ENCODE measurements around the gene NIPAL3.
A peak's percentile ranks its signal among the peaks of the same experiment; 100 is the strongest.

Gene NIPAL3

GRCh38 chr1:24380508-24380907 is 35.1 kb upstream of the NIPAL3 start:
- WGBS (ENCODE audit: extremely low coverage, insufficient coverage, insufficient read length), result no CpG with 5 or more reads among the region's 5 CpGs
- H3K27ac ChIP-seq (ENCODE audit: low read depth, low read length), result no peak overlapping the region

GRCh38 chr1:24381256-24381655 is 34.3 kb upstream of the NIPAL3 start:
- H3K9ac ChIP-seq (ENCODE audit: low read length), result no peak overlapping the region
- no CpG with 5 or more reads among the region's 2 CpGs for WGBS (ENCODE audit: extremely low coverage, insufficient coverage, insufficient read length)
- H2BK120ac ChIP-seq (ENCODE audit: insufficient read depth, low read length, poor library complexity), result no peak overlapping the region

More at GRCh38 chr1:24380508-24380907, 35.1 kb upstream of the NIPAL3 start:
- Histone ChIP-seq H2AFZ (ENCODE audit: insufficient read depth, low read length, poor library complexity) (no peak overlapping the region), H3K36me3 (ENCODE audit: control insufficient read depth in 1 of 2, insufficient read depth in 2 of 2, low read length in 2 of 2) (peaks cover 0 to 2% of the 10 kb centered on the region in 2 experiments), H3K4ac (ENCODE audit: low read depth, low read length) (no peak overlapping the region), H2BK120ac (ENCODE audit: insufficient read depth, low read length, poor library complexity) (no peak overlapping the region), H3K4me1 (ENCODE audit: control insufficient read depth in 1 of 2, insufficient read depth in 2 of 2, low read length in 2 of 2) (no peaks in the 10 kb centered on the region), H3K9me3 (ENCODE audit: insufficient read depth, low read depth, low read length) (no peaks in the 10 kb centered on the region), H2AK5ac (ENCODE audit: low read length) (no peak overlapping the region), H3K4me3 (ENCODE audit: low read depth, low read length) (no peak overlapping the region), H3K79me2 (ENCODE audit: control insufficient read depth, insufficient read depth, low read length, poor library complexity) (no peaks in the 10 kb centered on the region), H3K4me2 (ENCODE audit: low read length) (no peak overlapping the region), H4K91ac (ENCODE audit: low read depth, low read length) (no peak overlapping the region), H3K9ac (ENCODE audit: low read length) (no peak overlapping the region), H3K23ac (ENCODE audit: low read length) (no peak overlapping the region), H3K79me1 (ENCODE audit: low read length) (no peaks in the 10 kb centered on the region), H2BK5ac (ENCODE audit: low read depth, low read length, poor library complexity) (no peak overlapping the region), H4K8ac (ENCODE audit: low read depth, low read length) (no peak overlapping the region), H4K12ac (ENCODE audit: low read depth, low read length) (no peak overlapping the region), H3K18ac (ENCODE audit: low read length) (no peak overlapping the region), H3K27me3 (ENCODE audit: insufficient read depth, low read length) (no peaks in the 10 kb centered on the region), H2BK12ac (ENCODE audit: low read length) (no peak overlapping the region), H3K14ac (ENCODE audit: low read length) (no peak overlapping the region)
- DNase-seq, result no peak

GRCh38 chr1:24382165-24382577 is 33.4 kb upstream of the NIPAL3 start:
- Histone ChIP-seq H2BK12ac (ENCODE audit: low read length) (no peak overlapping the region), H3K79me1 (ENCODE audit: low read length) (no peaks in the 10 kb centered on the region), H2AK5ac (ENCODE audit: low read length) (no peak overlapping the region), H3K14ac (ENCODE audit: low read length) (no peak overlapping the region), H3K18ac (ENCODE audit: low read length) (no peak overlapping the region), H3K9me3 (ENCODE audit: insufficient read depth, low read depth, low read length) (peaks cover 3% of the 10 kb centered on the region), H4K12ac (ENCODE audit: low read depth, low read length) (no peak overlapping the region), H3K4me1 (ENCODE audit: control insufficient read depth in 1 of 2, insufficient read depth in 2 of 2, low read length in 2 of 2) (no peaks in the 10 kb centered on the region), H3K4me2 (ENCODE audit: low read length) (no peak overlapping the region), H2BK5ac (ENCODE audit: low read depth, low read length, poor library complexity) (no peak overlapping the region), H4K8ac (ENCODE audit: low read depth, low read length) (no peak overlapping the region), H4K91ac (ENCODE audit: low read depth, low read length) (no peak overlapping the region), H3K36me3 (ENCODE audit: control insufficient read depth in 1 of 2, insufficient read depth in 2 of 2, low read length in 2 of 2) (peaks cover 0 to 2% of the 10 kb centered on the region in 2 experiments), H3K27ac (ENCODE audit: low read depth, low read length) (no peak overlapping the region), H3K79me2 (ENCODE audit: control insufficient read depth, insufficient read depth, low read length, poor library complexity) (no peaks in the 10 kb centered on the region), H3K23ac (ENCODE audit: low read length) (no peak overlapping the region), H2BK120ac (ENCODE audit: insufficient read depth, low read length, poor library complexity) (no peak overlapping the region), H2AFZ (ENCODE audit: insufficient read depth, low read length, poor library complexity) (no peak overlapping the region), H3K27me3 (ENCODE audit: insufficient read depth, low read length) (no peaks in the 10 kb centered on the region), H3K4me3 (ENCODE audit: low read depth, low read length) (no peak overlapping the region), H3K9ac (ENCODE audit: low read length) (no peak overlapping the region), H3K4ac (ENCODE audit: low read depth, low read length) (no peak overlapping the region)
- DNase-seq, result peak; percentile 86 to 93
- WGBS (ENCODE audit: extremely low coverage, insufficient coverage, insufficient read length), result no CpG with 5 or more reads among the region's 8 CpGs

More at GRCh38 chr1:24381256-24381655, 34.3 kb upstream of the NIPAL3 start:
- Histone ChIP-seq H3K18ac (ENCODE audit: low read length) (no peak overlapping the region), H2BK5ac (ENCODE audit: low read depth, low read length, poor library complexity) (no peak overlapping the region), H3K4me2 (ENCODE audit: low read length) (no peak overlapping the region), H3K4ac (ENCODE audit: low read depth, low read length) (no peak overlapping the region), H3K27ac (ENCODE audit: low read depth, low read length) (no peak overlapping the region), H3K79me1 (ENCODE audit: low read length) (no peaks in the 10 kb centered on the region), H3K23ac (ENCODE audit: low read length) (no peak overlapping the region), H3K79me2 (ENCODE audit: control insufficient read depth, insufficient read depth, low read length, poor library complexity) (no peaks in the 10 kb centered on the region), H3K14ac (ENCODE audit: low read length) (no peak overlapping the region), H4K12ac (ENCODE audit: low read depth, low read length) (no peak overlapping the region), H3K9me3 (ENCODE audit: insufficient read depth, low read depth, low read length) (no peaks in the 10 kb centered on the region), H2BK12ac (ENCODE audit: low read length) (no peak overlapping the region), H4K8ac (ENCODE audit: low read depth, low read length) (no peak overlapping the region), H3K27me3 (ENCODE audit: insufficient read depth, low read length) (no peaks in the 10 kb centered on the region), H3K4me3 (ENCODE audit: low read depth, low read length) (no peak overlapping the region), H4K91ac (ENCODE audit: low read depth, low read length) (no peak overlapping the region), H3K4me1 (ENCODE audit: control insufficient read depth in 1 of 2, insufficient read depth in 2 of 2, low read length in 2 of 2) (no peaks in the 10 kb centered on the region), H2AK5ac (ENCODE audit: low read length) (no peak overlapping the region), H3K36me3 (ENCODE audit: control insufficient read depth in 1 of 2, insufficient read depth in 2 of 2, low read length in 2 of 2) (peaks cover 0 to 2% of the 10 kb centered on the region in 2 experiments), H2AFZ (ENCODE audit: insufficient read depth, low read length, poor library complexity) (no peak overlapping the region)
- no peak for DNase-seq

- no peak overlapping the region for H3K4me2 ChIP-seq (ENCODE audit: low read length)
Measured at GRCh38 chr1:24383381-24383940, 32.1 kb upstream of the NIPAL3 start.

More at GRCh38 chr1:24383381-24383940, 32.1 kb upstream of the NIPAL3 start:
- Histone ChIP-seq H3K4me3 (ENCODE audit: low read depth, low read length) (no peak overlapping the region), H3K79me2 (ENCODE audit: control insufficient read depth, insufficient read depth, low read length, poor library complexity) (no peaks in the 10 kb centered on the region), H3K4me1 (ENCODE audit: control insufficient read depth in 1 of 2, insufficient read depth in 2 of 2, low read length in 2 of 2) (no peaks in the 10 kb centered on the region), H3K14ac (ENCODE audit: low read length) (no peak overlapping the region), H3K27ac (ENCODE audit: low read depth, low read length) (no peak overlapping the region), H2BK120ac (ENCODE audit: insufficient read depth, low read length, poor library complexity) (no peak overlapping the region), H3K27me3 (ENCODE audit: insufficient read depth, low read length) (no peaks in the 10 kb centered on the region), H2BK5ac (ENCODE audit: low read depth, low read length, poor library complexity) (no peak overlapping the region), H2BK12ac (ENCODE audit: low read length) (no peak overlapping the region), H3K23ac (ENCODE audit: low read length) (no peak overlapping the region), H3K9me3 (ENCODE audit: insufficient read depth, low read depth, low read length) (peaks cover 3% of the 10 kb centered on the region), H2AK5ac (ENCODE audit: low read length) (no peak overlapping the region), H3K9ac (ENCODE audit: low read length) (no peak overlapping the region), H2AFZ (ENCODE audit: insufficient read depth, low read length, poor library complexity) (no peak overlapping the region), H3K36me3 (ENCODE audit: control insufficient read depth in 1 of 2, insufficient read depth in 2 of 2, low read length in 2 of 2) (peaks cover 0 to 6% of the 10 kb centered on the region in 2 experiments), H3K4ac (ENCODE audit: low read depth, low read length) (no peak overlapping the region), H3K79me1 (ENCODE audit: low read length) (no peaks in the 10 kb centered on the region), H4K91ac (ENCODE audit: low read depth, low read length) (no peak overlapping the region), H4K8ac (ENCODE audit: low read depth, low read length) (no peak overlapping the region), H3K18ac (ENCODE audit: low read length) (no peak overlapping the region), H4K12ac (ENCODE audit: low read depth, low read length) (no peak overlapping the region)
- DNase-seq, result peak in 1 of 2 donors; percentile 43
- whole genome bisulfite sequencing (ENCODE audit: extremely low coverage, insufficient coverage, insufficient read length), result no CpG with 5 or more reads among the region's 2 CpGs
